HepG2 (cell line): Measurements from ENCODE around the gene CGNL1. TPM values are rescaled to one million over a fixed set of nuclear protein-coding genes. Genes with fewer than 3 reads are reported as not detected.

ENCODE experiments used
- ATRX ChIP-seq: sonication (generic); formaldehyde crosslinking; IDR thresholded peaks from 2 replicates; pipeline ENCODE4 v1.4.0; 2020; ENCODE audit warnings: missing genetic modification reagents, borderline replicate concordance
- GTF2F1 ChIP-seq: fragments of 150-350 bp; IDR thresholded peaks from 2 replicates; pipeline ENCODE4 v1.6.1; 2014; ENCODE audit warnings: low read length
- MAFG ChIP-seq: sonication (generic); formaldehyde crosslinking; IDR thresholded peaks from 2 replicates; pipeline ENCODE4 v1.5.1; 2020; ENCODE audit warnings: mild to moderate bottlenecking, missing genetic modification reagents
- POLR2A ChIP-seq, 2 experiments: IDR thresholded peaks; 2 replicates each; pipeline ENCODE4 v1.6.1; 2011; ENCODE audit warnings: low read depth in 2 of 2, low read length in 2 of 2, mild to moderate bottlenecking in 1 of 2, moderate library complexity in 1 of 2; ENCODE audit not compliant: insufficient read depth in 1 of 2
- RORA ChIP-seq: sonication (generic); formaldehyde crosslinking; IDR thresholded peaks from 2 replicates; pipeline ENCODE4 v1.5.0; 2020; ENCODE audit warnings: mild to moderate bottlenecking, missing genetic modification reagents, moderate library complexity
- SMAD9 ChIP-seq: sonication (generic); formaldehyde crosslinking; IDR thresholded peaks from 2 replicates; pipeline ENCODE4 v1.5.1; 2020; ENCODE audit warnings: mild to moderate bottlenecking, missing genetic modification reagents
- STAG1 ChIP-seq: sonication (generic); formaldehyde crosslinking; IDR thresholded peaks from 2 replicates; pipeline ENCODE4 v1.4.0; 2020; ENCODE audit warnings: missing genetic modification reagents
- TCF12 ChIP-seq, 2 experiments: fragments of 450-650 bp in 1 of 2; sonication (generic) in 1 of 2; formaldehyde crosslinking in 1 of 2; IDR thresholded peaks; 2 replicates each; pipeline versions ENCODE4 v1.6.1 to v1.8.0; 2017 to 2022; ENCODE audit warnings: antibody characterized with exemption in 1 of 2, mild to moderate bottlenecking in 1 of 2, missing genetic modification reagents in 1 of 2, moderate library complexity in 1 of 2
- U2AF1 ChIP-seq: fragments of 200-400 bp; formaldehyde crosslinking; optimal IDR thresholded peaks from 2 replicates; pipeline ENCODE3; 2017; ENCODE audit warnings: mild to moderate bottlenecking, low read depth, low read length
- ZFX ChIP-seq: sonication (generic); formaldehyde crosslinking; IDR thresholded peaks from 2 replicates; pipeline ENCODE4 v1.4.0; 2020; ENCODE audit warnings: mild to moderate bottlenecking, low read depth, missing genetic modification reagents, moderate library complexity
- ZNF468 ChIP-seq: sonication (generic); formaldehyde crosslinking; IDR thresholded peaks from 2 replicates; pipeline ENCODE4 v1.8.0; 2022; ENCODE audit warnings: mild to moderate bottlenecking, moderate library complexity, missing genetic modification reagents
- ZNF747 ChIP-seq: sonication (generic); formaldehyde crosslinking; IDR thresholded peaks from 2 replicates; pipeline ENCODE4 v1.8.1; 2023; ENCODE audit warnings: missing genetic modification reagents, mild to moderate bottlenecking, borderline replicate concordance
- ZNF775 ChIP-seq: sonication (generic); formaldehyde crosslinking; IDR thresholded peaks from 2 replicates; pipeline ENCODE4 v1.4.0; 2020; ENCODE audit warnings: missing genetic modification reagents, mild to moderate bottlenecking, moderate library complexity, borderline replicate concordance
- ZNF776 ChIP-seq: sonication (generic); formaldehyde crosslinking; IDR thresholded peaks from 2 replicates; pipeline ENCODE4 v1.4.0; 2020; ENCODE audit warnings: mild to moderate bottlenecking, missing genetic modification reagents
- ZNF850 ChIP-seq: sonication (generic); formaldehyde crosslinking; conservative IDR thresholded peaks from 2 replicates; pipeline ENCODE4 v1.9.0; 2021; ENCODE audit warnings: mild to moderate bottlenecking, missing genetic modification reagents
- polyA plus RNA-seq, 8 experiments: library from polyadenylated mRNA; depleted of rRNA in 3 of 8; stranded (reverse) in 7 of 8; unstranded in 1 of 8; fragments of >200 nt; fragmentation: Illumina TruSeq in 4 of 8; extraction: Trizol in 4 of 8; gene quantifications; 2 replicates each; pipeline versions ENCODE4 v1.2.1 to v1.2.3, GENCODE V29; 2011 to 2016; ENCODE audit warnings: low read depth in 4 of 8, missing spikeins in 1 of 8, mixed read lengths in 1 of 8; ENCODE audit not compliant: insufficient read depth in 1 of 8
- total RNA-seq, 5 experiments: library from RNA; depleted of rRNA; stranded (reverse); fragments of >200 nt; fragmentation: Illumina TruSeq; extraction: Trizol; gene quantifications; 2 replicates each; pipeline ENCODE4 v1.2.3, GENCODE V29; 2016; ENCODE audit warnings: low read depth in 1 of 5
- TF ChIP-seq, protein P1 (sequence below): IDR thresholded peaks from 2 replicates; pipeline ENCODE4 v1.6.1; 2016; ENCODE audit warnings: missing compliant biosample characterization, missing genetic modification reagents, borderline replicate concordance
- TF ChIP-seq, protein P2 (sequence below): sonication (generic); formaldehyde crosslinking; IDR thresholded peaks from 2 replicates; pipeline ENCODE4 v1.8.0; 2023; ENCODE audit warnings: mild to moderate bottlenecking, missing genetic modification reagents
- TF ChIP-seq, protein P3 (sequence below): IDR thresholded peaks from 2 replicates; pipeline ENCODE4 v1.6.1; 2012; ENCODE audit warnings: low read depth, low read length, improper control_type of control experiment
- TF ChIP-seq, protein P4 (sequence below): sonication (generic); formaldehyde crosslinking; IDR thresholded peaks from 2 replicates; pipeline ENCODE4 v1.8.0; 2022; ENCODE audit warnings: mild to moderate bottlenecking, missing genetic modification reagents, moderate library complexity
- TF ChIP-seq, protein P5 (sequence below): sonication (generic); formaldehyde crosslinking; IDR thresholded peaks from 2 replicates; pipeline ENCODE4 v1.8.0; 2022; ENCODE audit warnings: mild to moderate bottlenecking, missing genetic modification reagents, borderline replicate concordance
- TF ChIP-seq, protein P6 (sequence below): sonication (generic); formaldehyde crosslinking; conservative IDR thresholded peaks from 2 replicates; pipeline ENCODE4 v1.5.0; 2020; ENCODE audit warnings: missing genetic modification reagents

Gene CGNL1
- total and polyA plus RNA-seq, 2 of the 13 experiments (the other 11 are each of a cell fraction or from before 2014, with no cell fraction given), result 5.6 to 15.6 TPM

DNA sequence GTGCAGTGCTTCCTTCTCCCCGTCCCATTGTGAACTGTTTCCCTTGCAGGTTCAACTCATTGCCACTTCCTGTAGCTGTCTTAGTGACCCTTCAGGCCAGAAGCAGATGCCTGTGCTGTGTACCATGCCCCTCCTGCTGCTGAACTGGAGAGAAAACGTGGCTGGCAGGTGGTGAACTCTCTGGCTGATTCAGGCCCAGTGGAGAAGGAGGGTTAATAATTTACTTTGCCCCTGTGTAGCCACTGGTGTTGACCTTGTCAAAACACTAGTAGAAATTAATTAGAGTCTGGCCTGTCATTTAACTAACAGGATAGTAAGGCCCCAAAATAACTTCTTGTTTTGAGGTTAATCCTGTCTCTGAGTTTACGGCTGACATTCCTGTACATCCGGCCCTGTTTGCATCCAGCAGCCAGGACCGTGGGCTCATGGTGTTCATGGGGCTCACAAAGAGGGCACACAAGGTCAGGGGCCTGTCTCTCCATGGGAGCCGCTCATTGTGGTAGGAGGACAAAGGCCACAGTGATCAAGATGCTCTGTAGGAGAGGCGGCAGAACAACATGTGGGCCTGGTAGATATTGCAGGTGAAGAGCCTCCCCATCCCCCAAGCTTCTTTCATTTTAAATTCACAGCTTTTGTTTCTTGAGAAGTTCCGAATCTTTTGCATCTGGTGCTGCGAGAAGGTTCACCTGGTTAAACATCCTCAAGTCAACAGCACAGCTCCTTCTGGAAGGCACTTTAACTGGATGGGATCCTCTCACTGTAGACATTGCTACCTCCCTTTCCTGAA is 101.6 kb downstream of the CGNL1 start (continued):
- TF ChIP-seq, protein P1, sequence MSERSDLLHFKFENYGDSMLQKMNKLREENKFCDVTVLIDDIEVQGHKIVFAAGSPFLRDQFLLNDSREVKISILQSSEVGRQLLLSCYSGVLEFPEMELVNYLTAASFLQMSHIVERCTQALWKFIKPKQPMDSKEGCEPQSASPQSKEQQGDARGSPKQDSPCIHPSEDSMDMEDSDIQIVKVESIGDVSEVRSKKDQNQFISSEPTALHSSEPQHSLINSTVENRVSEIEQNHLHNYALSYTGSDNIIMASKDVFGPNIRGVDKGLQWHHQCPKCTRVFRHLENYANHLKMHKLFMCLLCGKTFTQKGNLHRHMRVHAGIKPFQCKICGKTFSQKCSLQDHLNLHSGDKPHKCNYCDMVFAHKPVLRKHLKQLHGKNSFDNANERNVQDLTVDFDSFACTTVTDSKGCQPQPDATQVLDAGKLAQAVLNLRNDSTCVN (CRISPR knock-in tag), result peak; percentile 54; the same call in 1 of the 2 replicates
- TF ChIP-seq TCF12 (IDR thresholded peaks at IDR 0.05), result no peak
- peak; percentile 61; the same call in 1 of the 2 replicates for TF ChIP-seq TCF12 (CRISPR knock-in tag; IDR thresholded peaks at IDR 0.05)
- peak; percentile 33; the same call in 1 of the 2 replicates for TF ChIP-seq ZNF776 (CRISPR knock-in tag)
- TF ChIP-seq ZFX, result peak; percentile 93
- no peak for TF ChIP-seq GTF2F1
- no peak for TF ChIP-seq U2AF1
- TF ChIP-seq ZNF775 (CRISPR knock-in tag), result peak; percentile 94
- TF ChIP-seq SMAD9, result no peak
- peak; percentile 10; the same call in 1 of the 2 replicates for TF ChIP-seq STAG1 (CRISPR knock-in tag)
- TF ChIP-seq ZNF850, result no peak
- TF ChIP-seq, protein P2, sequence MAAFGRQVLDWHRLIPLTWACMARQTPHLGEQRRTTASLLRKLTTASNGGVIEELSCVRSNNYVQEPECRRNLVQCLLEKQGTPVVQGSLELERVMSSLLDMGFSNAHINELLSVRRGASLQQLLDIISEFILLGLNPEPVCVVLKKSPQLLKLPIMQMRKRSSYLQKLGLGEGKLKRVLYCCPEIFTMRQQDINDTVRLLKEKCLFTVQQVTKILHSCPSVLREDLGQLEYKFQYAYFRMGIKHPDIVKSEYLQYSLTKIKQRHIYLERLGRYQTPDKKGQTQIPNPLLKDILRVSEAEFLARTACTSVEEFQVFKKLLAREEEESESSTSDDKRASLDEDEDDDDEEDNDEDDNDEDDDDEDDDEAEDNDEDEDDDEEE (CRISPR knock-in tag), result 0 out of 2 replicates have a peak, but pooled peaks have one; percentile 46
- TF ChIP-seq RORA (CRISPR knock-in tag), result no peak
- TF ChIP-seq, protein P3, sequence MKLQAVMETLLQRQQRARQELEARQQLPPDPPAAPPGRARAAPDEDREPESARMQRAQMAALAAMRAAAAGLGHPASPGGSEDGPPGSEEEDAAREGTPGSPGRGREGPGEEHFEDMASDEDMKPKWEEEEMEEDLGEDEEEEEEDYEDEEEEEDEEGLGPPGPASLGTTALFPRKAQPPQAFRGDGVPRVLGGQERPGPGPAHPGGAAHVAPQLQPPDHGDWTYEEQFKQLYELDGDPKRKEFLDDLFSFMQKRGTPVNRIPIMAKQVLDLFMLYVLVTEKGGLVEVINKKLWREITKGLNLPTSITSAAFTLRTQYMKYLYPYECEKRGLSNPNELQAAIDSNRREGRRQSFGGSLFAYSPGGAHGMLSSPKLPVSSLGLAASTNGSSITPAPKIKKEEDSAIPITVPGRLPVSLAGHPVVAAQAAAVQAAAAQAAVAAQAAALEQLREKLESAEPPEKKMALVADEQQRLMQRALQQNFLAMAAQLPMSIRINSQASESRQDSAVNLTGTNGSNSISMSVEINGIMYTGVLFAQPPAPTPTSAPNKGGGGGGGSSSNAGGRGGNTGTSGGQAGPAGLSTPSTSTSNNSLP, result peak; percentile 76
- peak; percentile 66 to 81 for TF ChIP-seq POLR2A (IDR thresholded peaks at IDR 0.05; ENCODE audit: insufficient read depth in 1 of 2, low read depth in 2 of 2, low read length in 2 of 2)
- peak; percentile 80; the same call in 1 of the 2 replicates for TF ChIP-seq ZNF747
- TF ChIP-seq, protein P4, sequence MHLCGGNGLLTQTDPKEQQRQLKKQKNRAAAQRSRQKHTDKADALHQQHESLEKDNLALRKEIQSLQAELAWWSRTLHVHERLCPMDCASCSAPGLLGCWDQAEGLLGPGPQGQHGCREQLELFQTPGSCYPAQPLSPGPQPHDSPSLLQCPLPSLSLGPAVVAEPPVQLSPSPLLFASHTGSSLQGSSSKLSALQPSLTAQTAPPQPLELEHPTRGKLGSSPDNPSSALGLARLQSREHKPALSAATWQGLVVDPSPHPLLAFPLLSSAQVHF (CRISPR knock-in tag), result peak; percentile 97
- TF ChIP-seq, protein P5, sequence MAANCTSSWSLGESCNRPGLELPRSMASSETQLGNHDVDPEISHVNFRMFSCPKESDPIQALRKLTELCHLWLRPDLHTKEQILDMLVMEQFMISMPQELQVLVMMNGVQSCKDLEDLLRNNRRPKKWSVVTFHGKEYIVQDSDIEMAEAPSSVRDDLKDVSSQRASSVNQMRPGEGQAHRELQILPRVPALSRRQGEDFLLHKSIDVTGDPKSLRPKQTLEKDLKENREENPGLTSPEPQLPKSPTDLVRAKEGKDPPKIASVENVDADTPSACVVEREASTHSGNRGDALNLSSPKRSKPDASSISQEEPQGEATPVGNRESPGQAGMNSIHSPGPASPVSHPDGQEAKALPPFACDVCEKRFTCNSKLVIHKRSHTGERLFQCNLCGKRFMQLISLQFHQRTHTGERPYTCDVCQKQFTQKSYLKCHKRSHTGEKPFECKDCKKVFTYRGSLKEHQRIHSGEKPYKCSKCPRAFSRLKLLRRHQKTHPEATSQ, result peak; percentile 54; the same call in 1 of the 2 replicates
- no peak for TF ChIP-seq ATRX (CRISPR knock-in tag)
- no peak for TF ChIP-seq MAFG (CRISPR knock-in tag)
- TF ChIP-seq, protein P6, sequence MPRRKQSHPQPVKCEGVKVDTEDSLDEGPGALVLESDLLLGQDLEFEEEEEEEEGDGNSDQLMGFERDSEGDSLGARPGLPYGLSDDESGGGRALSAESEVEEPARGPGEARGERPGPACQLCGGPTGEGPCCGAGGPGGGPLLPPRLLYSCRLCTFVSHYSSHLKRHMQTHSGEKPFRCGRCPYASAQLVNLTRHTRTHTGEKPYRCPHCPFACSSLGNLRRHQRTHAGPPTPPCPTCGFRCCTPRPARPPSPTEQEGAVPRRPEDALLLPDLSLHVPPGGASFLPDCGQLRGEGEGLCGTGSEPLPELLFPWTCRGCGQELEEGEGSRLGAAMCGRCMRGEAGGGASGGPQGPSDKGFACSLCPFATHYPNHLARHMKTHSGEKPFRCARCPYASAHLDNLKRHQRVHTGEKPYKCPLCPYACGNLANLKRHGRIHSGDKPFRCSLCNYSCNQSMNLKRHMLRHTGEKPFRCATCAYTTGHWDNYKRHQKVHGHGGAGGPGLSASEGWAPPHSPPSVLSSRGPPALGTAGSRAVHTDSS (CRISPR knock-in tag), result no peak
- TF ChIP-seq ZNF468, result no peak
